Measurements from ENCODE around the gene GANAB.
"Not testable (repeated sequence)": the region's sequence is repeated elsewhere in the genome, so short reads cannot be mapped to it uniquely, and the experiment has no call there.

Gene GANAB

GRCh38 chr11:62601372-62602140 lies 44.9 kb downstream of the GANAB start, which contains the start of gene MTA2:
Gene MTA2 (minus strand): TSS chr11:62601865. CDS start chr11:62601450, 415 bp downstream.
- DNase-seq (ENCODE audit: low spot score) = peak; percentile 93

DNA sequence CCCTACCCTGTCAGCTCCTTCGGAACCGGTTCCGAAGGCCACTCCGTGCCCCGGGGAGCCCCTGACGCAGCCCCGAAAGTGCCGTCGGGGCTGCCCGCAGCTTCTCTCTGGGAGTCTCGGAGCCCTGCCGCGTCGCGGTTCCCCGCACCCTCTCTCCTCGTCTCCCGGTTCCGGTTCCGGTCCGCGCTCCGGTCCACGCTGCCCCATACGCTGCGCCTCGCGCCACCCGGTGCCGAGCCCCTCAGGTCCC lies 45.4 kb downstream of the GANAB start:
- DNase-seq (ENCODE audit: low spot score) = no peak

GRCh38 chr11:62600367-62601121 lies 45.9 kb downstream of the GANAB start:
- no peak for DNase-seq (ENCODE audit: low spot score)

- DNase-seq (ENCODE audit: low spot score) = no peak
Observed at GRCh38 chr11:62599901-62600300, 46.5 kb downstream of the GANAB start.

- DNase-seq (ENCODE audit: low spot score) = peak; percentile 93
Observed at GRCh38 chr11:62599069-62599696, 47.2 kb downstream of the GANAB start.

DNA sequence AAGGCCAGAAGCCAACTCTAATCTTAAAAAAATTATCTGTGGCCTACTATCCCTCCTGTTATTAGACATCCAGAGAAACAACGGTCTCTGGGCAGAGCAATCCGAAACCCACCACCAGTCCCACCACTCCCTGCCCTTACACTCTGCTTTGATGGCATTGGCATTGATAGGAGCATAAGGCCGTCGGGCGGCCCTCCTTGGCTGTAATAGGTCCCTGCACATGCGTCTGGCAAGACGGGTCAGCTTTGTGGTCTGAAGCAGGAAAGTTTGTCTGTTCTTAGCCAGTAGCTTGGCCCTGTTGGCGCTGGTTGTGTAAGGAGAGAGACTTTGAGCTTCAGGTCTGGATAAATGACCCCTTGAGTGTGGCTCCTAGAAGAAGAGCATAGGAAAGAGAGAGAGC lies 51.3 kb downstream of the GANAB start:
- DNase-seq (ENCODE audit: low spot score) = no peak

GRCh38 chr11:62593434-62594044 lies 52.9 kb downstream of the GANAB start:
- DNase-seq (ENCODE audit: low spot score) = peak; percentile 70

DNA sequence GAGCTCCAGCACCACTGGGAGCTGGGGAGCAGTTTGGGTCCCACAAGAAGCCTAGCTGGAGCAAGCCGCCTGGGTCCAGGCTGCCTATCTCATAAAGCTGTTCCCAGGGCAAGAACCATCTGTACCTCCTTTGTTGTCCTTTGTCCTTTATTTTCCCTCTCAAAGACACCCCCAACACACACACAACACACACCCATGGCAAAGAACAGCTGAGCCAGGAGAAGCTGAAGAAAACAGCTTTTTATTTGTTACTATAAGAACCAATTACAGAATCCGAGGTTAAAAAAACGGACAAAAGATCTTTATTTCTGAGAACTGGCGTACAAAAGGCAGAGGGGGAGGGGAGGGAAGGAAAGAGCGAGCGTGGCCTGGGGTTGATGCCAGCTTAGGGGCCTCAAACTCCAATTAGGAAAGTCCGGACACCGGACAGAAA lies 53.4 kb downstream of the GANAB start:
- no peak for DNase-seq (ENCODE audit: low spot score)

DNA sequence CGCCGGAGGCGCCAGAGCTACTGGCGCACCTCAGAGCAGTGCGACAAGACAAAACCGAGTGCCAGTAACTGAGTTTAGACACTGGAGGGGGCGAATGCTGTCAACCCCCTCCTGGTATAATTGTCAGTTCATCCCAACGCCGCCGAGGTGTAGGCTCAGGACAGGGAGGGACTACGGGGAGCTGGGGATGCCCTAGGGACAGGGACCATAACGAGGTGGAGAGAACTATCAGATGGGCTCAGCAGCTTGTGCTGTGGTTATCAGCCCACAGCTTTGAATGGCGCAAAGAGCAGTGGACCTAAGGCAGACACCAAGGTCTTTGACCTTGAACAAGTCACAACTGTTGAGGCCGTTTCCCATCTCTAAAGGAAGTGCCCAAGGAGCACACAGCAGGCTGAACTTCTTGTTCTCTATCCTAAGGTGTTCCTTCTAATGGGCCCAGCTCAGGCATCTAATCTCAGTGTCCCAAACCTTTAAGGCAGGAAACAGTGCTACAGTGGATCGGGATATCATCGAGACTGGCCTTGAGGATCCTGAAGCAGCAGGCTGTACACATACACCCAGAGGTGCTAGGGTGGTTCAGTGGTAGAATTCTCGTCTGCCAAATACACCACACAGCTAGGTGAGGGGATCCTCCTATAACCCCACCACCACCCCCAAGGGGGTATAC lies 54.1 kb downstream of the GANAB start:
- no peak for DNase-seq (ENCODE audit: low spot score)

GRCh38 chr11:62591448-62592145 lies 54.8 kb downstream of the GANAB start, which contains the start of gene TUT1:
Gene TUT1 (minus strand): TSS chr11:62591523. CDS start chr11:62591485, 38 bp downstream.
- DNase-seq (ENCODE audit: low spot score) = peak; percentile 88

DNA sequence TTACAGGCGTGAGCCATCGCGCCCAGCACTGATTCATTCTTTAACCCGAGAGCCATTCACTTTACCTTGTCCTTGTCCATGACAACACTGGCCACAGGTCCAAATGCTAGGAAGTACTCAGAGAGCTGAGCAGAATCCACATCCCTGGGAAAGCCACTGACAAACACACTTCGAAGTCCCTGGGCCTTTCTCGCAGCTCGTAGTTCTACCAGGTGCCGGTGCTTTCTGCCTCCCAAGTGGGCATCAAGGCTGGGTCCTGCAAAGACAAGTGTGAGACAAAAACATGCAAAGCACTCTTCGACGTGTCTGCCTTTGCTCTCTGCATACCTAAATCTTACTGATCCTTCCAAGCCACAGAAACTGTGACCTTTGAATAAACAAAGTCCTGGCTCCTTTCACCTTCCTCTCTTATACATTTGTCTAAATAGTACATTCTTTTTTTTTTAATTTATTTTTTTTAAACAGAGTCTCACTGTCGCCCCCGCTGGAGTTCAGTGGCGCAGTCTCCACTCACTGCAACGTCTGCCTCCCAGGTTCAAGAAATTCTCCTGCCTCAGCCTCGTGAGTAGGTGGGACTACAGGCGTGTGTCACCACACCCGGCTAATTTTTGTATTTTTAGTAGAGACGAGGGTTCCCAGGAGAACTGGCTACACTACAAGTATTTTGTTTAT lies 57.3 kb downstream of the GANAB start:
- no peak for DNase-seq (ENCODE audit: low spot score)

DNA sequence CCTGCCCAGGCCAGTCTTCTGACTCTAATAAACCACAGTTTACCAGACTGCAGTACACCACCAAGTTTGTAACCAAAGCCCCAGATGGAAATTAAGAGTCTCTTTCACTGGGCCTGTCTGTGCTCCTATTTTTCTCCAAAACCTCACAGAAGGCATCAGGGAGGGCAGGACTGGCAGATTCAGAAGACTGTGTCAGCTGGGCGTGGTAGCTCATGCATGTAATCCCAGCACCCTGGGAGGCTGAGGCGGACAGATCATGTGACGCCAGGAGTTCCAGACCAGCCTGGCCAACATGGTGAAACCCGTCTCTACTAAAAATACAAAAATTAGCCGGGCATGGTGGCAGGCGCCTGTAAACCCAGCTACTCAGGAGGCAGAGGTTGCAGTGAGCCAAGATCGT lies 61.1 kb downstream of the GANAB start:
- DNase-seq (ENCODE audit: low spot score) = not testable (repeated sequence)

- not testable (repeated sequence) for DNase-seq (ENCODE audit: low spot score)
Observed at GRCh38 chr11:62581735-62582134, 64.7 kb downstream of the GANAB start.

DNA sequence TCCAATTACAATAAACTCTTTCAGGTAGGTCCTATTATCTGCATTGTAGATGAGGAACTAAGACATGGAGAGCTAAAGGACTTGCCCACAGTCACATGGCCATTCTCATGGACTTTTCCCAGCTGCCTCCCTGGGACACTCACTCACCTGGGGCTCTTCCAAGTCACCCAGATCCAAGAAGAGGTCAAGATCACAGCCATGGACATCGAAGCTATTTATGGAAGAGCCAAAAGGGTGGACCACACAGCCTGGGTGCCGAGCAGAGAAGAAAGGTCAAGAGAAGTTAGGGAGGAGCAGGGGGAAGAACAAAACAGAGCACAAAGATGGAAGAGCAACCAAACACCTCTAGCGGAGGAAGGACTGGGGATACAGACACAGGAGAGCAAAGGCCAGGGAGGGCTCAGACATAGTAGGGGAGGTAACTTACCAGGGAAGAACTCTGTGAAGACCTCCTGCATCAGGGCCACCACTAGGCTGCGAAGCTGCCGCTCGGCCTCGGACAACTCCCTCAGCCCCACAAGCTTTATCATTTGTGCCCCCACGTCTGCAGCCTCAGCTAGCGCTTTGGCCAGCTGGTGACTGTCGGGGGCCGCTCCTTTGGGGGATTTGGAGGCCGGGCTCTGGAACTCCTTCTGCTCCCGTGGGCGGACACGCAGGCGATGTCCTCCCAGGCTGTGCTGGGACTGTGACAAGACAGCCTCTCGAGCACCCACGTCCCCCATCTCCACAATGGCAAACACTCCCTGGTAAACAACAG lies 65.3 kb downstream of the GANAB start:
- no peak for DNase-seq (ENCODE audit: low spot score)

DNA sequence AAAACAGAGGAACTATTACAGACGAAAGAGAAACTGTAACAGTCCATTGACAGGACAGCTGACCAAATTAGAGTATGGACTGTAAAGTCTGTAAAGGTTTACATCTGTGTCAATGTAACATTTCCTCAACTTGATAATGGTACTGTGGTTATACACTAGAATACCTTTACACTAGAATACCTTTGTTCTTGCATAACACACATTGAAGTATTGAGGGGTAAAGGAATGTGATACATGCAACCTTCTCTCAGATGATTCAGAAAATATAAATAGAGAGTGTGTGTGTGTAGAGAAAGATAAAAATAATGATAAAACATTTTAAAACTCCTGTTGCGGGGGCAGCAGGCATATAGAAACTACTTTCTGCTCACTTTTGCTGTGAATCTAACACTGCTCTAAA lies 67.2 kb downstream of the GANAB start:
- no peak for DNase-seq (ENCODE audit: low spot score)

DNA sequence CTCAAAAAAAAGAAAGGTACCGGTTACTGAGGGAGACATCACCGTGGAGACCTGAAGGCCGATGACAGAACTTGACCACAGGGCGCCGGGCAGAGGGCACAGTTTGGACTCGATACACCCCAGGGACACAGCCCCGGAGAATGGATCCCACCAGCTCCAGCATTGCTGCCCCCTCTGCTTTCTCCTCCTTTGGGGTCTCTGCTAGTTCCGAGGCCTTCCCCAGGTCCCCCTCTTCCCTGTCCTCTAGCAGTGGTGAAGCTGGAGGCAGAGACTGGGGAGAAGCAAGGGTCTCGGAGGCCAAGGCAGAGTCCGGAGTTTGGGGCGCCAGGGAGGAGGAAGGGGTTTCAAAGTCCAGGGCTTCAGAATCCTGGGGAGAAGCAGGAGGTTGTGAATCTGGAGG lies 67.9 kb downstream of the GANAB start:
- DNase-seq (ENCODE audit: low spot score) = no peak

DNA sequence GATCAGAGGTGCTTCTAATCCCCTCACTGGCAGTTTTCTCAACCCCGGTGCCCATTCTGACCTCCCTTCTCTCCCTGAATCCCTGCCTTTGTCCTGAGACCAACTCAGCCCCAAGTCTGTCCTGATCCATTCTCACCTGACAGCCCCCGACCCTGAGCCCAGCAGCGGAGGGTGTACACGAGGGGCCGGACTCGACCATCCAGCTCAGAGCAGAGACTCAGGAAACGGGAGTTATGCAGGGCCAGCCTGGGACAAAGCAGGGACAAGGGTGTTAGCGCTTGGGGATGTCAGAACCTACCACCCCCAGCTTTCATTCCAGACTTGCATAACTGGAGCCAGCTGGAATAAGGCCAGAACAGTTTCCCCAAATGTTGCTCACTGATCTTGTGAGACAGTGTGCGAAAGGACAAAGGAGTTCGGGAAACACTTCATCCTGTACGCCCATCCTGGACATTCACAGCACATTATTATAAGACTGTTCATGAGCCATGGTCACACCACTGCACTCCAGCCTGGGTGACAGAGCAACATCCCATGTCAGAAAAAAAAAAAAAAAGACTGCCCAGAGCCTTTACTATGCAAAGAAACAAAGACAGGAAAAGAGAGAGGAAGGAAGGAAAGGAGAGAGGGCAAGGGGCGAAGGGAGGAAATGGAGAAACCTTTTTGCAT lies 69.2 kb downstream of the GANAB start:
- no peak for DNase-seq (ENCODE audit: low spot score)

DNA sequence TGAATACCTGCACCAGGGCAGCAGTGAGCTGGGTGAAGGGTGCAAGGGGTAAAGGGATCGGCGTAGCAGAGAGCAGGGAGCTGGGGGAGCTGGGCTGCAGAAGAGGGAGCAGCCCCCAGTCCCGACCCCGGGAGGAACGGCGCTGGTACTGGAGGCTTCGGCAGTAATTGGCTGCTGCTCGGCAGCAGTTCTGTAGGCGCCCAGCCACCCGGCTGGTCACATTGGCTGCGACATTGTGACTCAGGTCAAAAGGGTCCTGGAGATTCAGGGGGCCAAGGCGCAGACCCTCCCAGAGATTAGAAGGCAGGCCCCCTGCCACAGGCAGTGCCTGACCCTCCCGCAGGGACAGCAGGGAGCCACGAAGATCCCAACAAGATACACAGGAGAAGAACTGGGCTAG lies 70.6 kb downstream of the GANAB start:
- DNase-seq (ENCODE audit: low spot score) = no peak

- peak; percentile 30 for DNase-seq (ENCODE audit: low spot score)
Observed at GRCh38 chr11:62575156-62575555, 71.3 kb downstream of the GANAB start.
